Stimulated activated CD4-positive, alpha-beta T cell treated with anti-CD3 and anti-CD28 coated beads, Interleukin-1b, Interleukin-23, amount 100 ng/mL, for 1 hour (primary cell): ENCODE data around the gene TIMP2.
"Not testable (repeated sequence)": the region's sequence is repeated elsewhere in the genome, so short reads cannot be mapped to it uniquely, and the experiment has no call there.

ENCODE experiments used
- DNase-seq, 2 donors: peaks; one replicate each; pipeline ENCODE4 v3.0.0-alpha.2; 2020; ENCODE audit warnings: low read depth in 2 of 2

The TIMP2 gene

GRCh38 chr17:78908426-78908825, 16.8 kb downstream of the TIMP2 start:
- no peak for DNase-seq

GRCh38 chr17:78905541-78905940, 19.6 kb downstream of the TIMP2 start:
- no peak for DNase-seq

DNA sequence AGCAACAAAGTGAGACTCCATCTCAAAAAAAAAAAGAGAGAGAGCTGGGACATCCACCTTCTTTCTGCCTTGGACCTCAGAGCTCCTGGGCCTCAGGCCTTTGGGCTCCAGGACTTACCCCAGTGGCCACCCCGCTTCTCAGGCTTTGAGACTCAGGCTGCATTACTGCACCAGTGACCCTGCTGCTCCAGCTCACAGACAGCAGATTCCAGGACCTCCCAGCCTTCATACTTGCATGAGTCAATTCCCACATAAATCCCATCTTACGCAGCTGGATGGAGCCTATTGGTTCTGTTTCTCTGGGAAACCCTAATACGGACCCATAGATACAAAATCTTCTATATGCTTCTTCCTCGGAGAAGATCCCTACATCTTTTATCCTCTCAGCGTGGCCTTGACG, 20.1 kb downstream of the TIMP2 start:
- no peak for DNase-seq

DNA sequence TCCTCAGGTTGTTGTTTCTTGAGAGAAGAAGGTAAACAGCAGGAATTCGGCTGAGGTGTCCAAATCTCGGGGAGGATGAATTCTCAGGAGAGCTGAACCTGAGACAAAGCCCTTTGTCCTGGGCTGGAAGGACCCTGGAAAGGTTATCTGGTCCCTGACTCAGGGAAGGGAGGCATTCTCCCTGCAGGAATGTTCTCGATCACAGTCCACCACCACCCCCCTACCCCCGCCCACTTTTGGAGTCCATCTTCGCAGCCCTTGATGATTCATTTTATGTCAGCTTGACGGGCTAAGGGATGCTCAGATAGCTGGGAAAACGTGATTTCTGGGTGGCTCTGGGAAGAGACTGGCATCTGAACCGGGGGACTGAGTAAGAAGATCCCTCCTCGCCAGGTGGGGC, 20.8 kb downstream of the TIMP2 start:
- DNase-seq = no peak

DNA sequence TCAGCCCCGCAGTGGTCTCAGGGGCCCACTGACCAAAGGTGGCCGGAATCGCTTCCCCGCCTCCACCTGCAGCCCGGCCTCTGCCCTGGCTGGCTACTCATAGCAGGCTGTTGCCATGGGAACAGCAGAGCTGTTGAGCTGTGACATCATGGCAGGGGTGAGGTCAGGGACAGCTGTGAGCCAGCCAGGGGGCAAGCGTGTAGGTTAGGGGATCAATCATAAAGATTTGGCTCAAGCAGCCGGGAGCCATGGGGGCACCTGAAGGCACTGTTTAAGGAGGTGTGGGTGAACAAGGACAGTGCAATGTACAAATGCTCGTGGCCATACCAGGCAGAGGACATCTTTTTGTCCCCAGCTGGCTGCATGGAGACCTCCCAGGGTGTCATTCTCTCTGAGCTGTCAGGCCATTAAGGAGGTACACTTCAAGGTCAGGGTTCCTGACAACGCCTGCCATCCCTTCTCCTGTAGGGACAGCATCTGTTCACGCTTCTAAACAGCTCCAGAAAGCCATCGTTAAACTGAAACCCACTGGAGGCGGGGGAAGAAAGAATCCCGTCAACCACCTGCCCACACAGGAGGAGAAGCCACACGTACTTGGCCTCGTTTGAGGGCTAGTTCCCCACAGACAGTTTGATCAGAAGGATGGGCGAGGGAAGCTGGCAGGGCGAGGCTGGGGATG, 21.9 kb downstream of the TIMP2 start, which contains the start of gene CEP295NL:
CEP295NL (minus strand) TSS at position 101 of the 679 bp plus-strand sequence. CDS start 1,373 bp downstream, outside the sequence.
- DNase-seq = no peak

DNA sequence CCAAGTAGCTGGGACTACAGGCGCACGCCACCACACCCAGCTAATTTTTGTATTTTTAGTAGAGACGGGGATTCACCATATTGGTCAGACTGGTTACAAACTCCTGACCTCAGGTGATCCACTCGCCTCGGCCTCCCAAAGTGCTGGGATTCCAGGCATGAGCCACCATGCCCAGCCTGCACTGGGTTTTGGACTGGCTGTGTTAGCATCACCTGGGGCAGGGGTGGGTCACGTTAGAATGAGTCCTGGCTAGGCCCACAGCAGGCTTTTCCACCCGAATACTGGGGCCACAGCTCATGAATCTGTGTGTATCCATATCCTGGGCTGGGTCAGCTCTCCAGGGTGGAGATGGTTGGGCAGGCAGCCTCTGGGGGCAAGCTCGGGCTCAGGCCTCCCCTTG, 23.0 kb downstream of the TIMP2 start:
- DNase-seq = not testable (repeated sequence)

DNA sequence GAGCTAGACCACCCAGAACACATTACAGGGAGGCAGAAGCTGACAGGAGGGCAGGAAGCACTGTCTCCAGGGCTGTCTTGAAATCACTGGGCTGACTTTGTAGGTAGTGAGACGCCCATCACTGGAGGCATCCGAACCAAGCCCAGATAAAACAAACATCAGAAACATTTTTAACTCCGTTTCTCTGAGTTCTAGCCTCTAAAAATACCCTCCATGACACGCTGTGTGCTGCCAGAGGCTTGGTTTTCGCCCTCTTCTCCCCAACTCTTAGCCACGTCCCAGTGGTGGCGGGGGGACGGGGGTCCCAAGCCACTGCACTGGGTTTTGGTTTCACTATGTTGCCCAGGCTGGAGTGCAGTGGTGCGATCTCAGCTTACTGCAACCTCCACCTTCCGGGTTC, 23.4 kb downstream of the TIMP2 start:
- DNase-seq = no peak

GRCh38 chr17:78900816-78901215, 24.4 kb downstream of the TIMP2 start:
- DNase-seq = no peak

- no peak for DNase-seq
These were observed 25.6 kb downstream of the TIMP2 start for GRCh38 chr17:78899361-78900260.

- DNase-seq = no peak
These were observed 26.2 kb downstream of the TIMP2 start for GRCh38 chr17:78898947-78899346.

DNA sequence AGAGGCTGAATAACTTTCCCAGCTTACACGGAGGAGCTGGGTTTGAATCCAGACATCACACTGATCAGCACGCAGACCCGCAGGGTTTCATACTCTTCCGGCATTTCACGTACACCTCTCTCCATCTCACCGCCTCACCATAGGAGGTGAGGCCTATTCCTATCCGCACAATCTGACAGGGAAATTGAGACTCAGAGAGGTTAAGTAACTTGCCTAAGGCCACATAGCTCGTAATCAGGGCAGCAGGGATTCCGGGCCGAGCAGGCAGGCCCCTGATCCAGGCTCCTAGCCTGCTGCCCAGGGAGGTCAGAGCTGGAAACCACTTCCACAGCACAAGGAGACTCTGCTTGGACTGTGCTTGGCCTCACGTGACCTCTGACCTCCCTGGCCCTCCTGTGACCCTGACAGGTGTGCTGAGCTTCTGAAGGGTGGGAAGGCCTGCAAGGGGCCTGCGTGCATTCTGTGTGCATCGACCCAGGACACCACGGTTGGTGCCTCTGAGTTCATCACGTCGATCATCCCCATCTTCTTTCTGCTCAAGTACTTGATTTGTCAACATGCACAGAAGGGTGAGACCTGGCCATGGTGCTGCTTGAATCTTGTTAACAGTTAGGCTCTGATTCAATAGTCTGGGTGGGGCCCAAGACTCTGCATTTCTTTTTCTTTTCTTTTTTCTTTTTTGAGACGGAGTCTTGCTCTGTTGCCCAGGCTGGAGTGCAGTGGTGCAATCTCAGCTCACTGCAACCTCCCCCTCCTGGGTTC, 26.9 kb downstream of the TIMP2 start:
- DNase-seq = no peak

GRCh38 chr17:78897664-78898047, 27.5 kb downstream of the TIMP2 start:
- DNase-seq = no peak

GRCh38 chr17:78896834-78897663, 28.1 kb downstream of the TIMP2 start:
- no peak for DNase-seq

- DNase-seq = no peak
These were observed 28.9 kb downstream of the TIMP2 start for GRCh38 chr17:78896091-78896833.

GRCh38 chr17:78895322-78895721, 29.9 kb downstream of the TIMP2 start:
- DNase-seq = no peak

DNA sequence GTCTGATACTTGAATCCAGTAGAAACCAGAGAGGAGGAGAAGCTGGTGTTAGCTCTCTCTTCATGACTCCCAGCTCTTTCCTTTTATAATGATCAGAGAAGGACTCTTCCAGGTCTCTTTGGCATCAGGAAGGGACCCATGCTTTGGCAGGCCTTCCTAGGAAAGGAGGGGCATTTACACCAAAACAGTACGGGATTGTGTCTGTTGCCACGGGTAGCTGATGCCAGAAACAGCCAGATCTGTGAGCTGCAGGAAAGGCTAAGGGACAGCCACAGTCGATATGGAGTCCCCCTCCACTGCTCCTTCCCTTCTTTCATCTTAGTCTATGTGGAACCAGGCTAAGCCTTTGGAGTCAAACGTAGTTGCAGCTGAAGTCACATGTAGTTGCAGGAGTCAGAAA, 31.5 kb downstream of the TIMP2 start:
- no peak for DNase-seq

GRCh38 chr17:78892936-78893379, 32.2 kb downstream of the TIMP2 start:
- no peak for DNase-seq

DNA sequence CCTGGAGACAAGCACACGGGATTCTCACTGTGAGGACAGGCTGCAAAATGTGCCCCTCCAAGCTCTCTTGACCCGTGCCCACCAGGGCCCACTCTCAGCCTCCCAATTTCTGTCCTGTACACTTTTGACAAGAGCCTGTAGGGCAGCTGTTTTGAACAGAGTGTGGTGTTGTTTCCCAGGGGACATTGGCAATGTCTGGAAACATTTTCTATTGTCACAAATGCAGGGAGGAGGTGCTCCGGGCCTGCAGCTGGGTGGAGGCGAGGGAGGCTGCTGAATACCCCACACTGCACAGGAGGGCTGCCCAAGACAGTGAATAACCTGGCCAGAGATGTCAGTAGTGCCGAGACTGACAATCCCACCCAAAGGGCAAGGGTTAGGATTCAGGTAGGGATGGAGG, 32.7 kb downstream of the TIMP2 start:
- no peak for DNase-seq

- DNase-seq = no peak
These were observed 33.1 kb downstream of the TIMP2 start for GRCh38 chr17:78892062-78892456.

DNA sequence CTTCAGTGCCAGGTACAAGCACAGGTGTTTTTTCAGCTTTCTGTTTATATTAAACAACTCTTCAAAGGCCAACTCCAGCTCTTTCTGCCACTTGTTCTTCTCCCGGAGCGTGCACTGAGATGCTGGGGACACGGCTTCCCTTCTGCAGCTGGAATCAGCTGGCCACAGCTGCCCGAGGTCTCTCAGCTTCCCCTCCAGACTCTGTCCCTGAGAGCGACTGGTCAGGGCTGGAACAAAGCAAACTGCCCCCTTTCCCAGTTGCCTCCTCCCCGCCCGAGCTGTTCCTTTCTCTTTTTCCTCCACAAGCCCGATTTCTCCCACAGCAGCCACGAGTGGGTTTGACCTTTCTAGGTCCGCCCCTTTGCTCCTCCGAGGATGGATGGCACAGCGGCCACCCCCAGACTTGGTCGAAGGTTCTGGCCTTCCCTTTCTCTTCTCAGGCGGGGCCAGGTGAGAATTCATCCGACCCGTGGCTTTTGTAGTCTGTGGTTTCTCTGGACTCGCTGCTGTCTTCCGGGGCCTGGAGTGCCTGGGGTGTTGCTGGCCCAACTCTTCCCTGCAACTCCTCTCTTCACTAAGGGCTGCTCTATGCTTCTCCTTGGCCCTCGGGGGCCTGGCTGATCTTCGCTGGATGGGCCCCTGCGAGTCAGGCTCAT, 33.7 kb downstream of the TIMP2 start:
- no peak for DNase-seq
